Measurements from ENCODE around the gene CLEC4D. TPM values are rescaled to one million over a fixed set of nuclear protein-coding genes. Genes with fewer than 3 reads are reported as not detected.

CLEC4D gene
- polyA plus RNA-seq, 1 donor from 2014 or later = not detected

GRCh38 chr12:8549381-8549780 lies 36.1 kb downstream of the CLEC4D start:
- Histone ChIP-seq H3K9ac (ENCODE audit: low read length) (no peak overlapping the region), H3K9me2 (ENCODE audit: insufficient read depth, low read length) (no peaks in the 10 kb centered on the region), H3K4me3 (ENCODE audit: low read length) (no peak overlapping the region), H3K4me2 (ENCODE audit: low read length) (no peak overlapping the region), H3F3A (ENCODE audit: insufficient read depth, low read length, poor library complexity, severe bottlenecking) (no peaks in the 10 kb centered on the region), H3K36me3 (ENCODE audit: insufficient read depth, low read length) (no peaks in the 10 kb centered on the region), H3K27me3 (ENCODE audit: insufficient read depth, low read depth, low read length) (no peaks in the 10 kb centered on the region), H3K27ac (ENCODE audit: low read length) (no peak overlapping the region), H3K79me2 (replicated peaks; ENCODE audit: insufficient read depth, low read length) (no peaks in the 10 kb centered on the region), H3K9me3 (ENCODE audit: low read length) (no peaks in the 10 kb centered on the region), H2AFZ (ENCODE audit: low read depth, low read length) (no peak overlapping the region), H4K20me1 (ENCODE audit: insufficient read depth) (no peaks in the 10 kb centered on the region)
- TF ChIP-seq EZH2 (IDR thresholded peaks at IDR 0.05; ENCODE audit: borderline replicate concordance, insufficient read depth, low read length, poor library complexity, severe bottlenecking) = no peak
- TF ChIP-seq SMC3 (conservative IDR thresholded peaks at IDR 0.05; ENCODE audit: poor library complexity) = no peak
- no peak for TF ChIP-seq REST (IDR thresholded peaks at IDR 0.05; ENCODE audit: borderline replicate concordance)
- TF ChIP-seq EP300 (conservative IDR thresholded peaks at IDR 0.05; ENCODE audit: poor library complexity, severe bottlenecking) = no peak
- no peak for TF ChIP-seq TAF1 (IDR thresholded peaks at IDR 0.05; ENCODE audit: low read depth)
- no peak for TF ChIP-seq CTCF (IDR thresholded peaks at IDR 0.05; ENCODE audit: poor library complexity, severe bottlenecking)
- no peak for TF ChIP-seq RAD21 (conservative IDR thresholded peaks at IDR 0.05)
- TF ChIP-seq MXI1 (conservative IDR thresholded peaks at IDR 0.05; ENCODE audit: poor library complexity, severe bottlenecking) = no peak
- TF ChIP-seq POLR2AphosphoS5 (IDR thresholded peaks at IDR 0.05) = no peak

GRCh38 chr12:8553088-8553627 lies 39.9 kb downstream of the CLEC4D start:
- Histone ChIP-seq H3F3A (ENCODE audit: insufficient read depth, low read length, poor library complexity, severe bottlenecking) (no peaks in the 10 kb centered on the region), H3K27me3 (ENCODE audit: insufficient read depth, low read depth, low read length) (no peaks in the 10 kb centered on the region), H4K20me1 (ENCODE audit: insufficient read depth) (no peaks in the 10 kb centered on the region), H3K4me2 (ENCODE audit: low read length) (no peak overlapping the region), H3K36me3 (ENCODE audit: insufficient read depth, low read length) (no peaks in the 10 kb centered on the region), H3K27ac (ENCODE audit: low read length) (no peak overlapping the region), H3K79me2 (replicated peaks; ENCODE audit: insufficient read depth, low read length) (no peaks in the 10 kb centered on the region), H2AFZ (ENCODE audit: low read depth, low read length) (no peak overlapping the region), H3K9me3 (ENCODE audit: low read length) (no peaks in the 10 kb centered on the region), H3K4me3 (ENCODE audit: low read length) (no peak overlapping the region), H3K9ac (ENCODE audit: low read length) (no peak overlapping the region), H3K9me2 (ENCODE audit: insufficient read depth, low read length) (no peaks in the 10 kb centered on the region)
- no peak for TF ChIP-seq TAF1 (IDR thresholded peaks at IDR 0.05; ENCODE audit: low read depth)
